ENCODE data around the gene ADGRL1.

The ADGRL1 gene

DNA sequence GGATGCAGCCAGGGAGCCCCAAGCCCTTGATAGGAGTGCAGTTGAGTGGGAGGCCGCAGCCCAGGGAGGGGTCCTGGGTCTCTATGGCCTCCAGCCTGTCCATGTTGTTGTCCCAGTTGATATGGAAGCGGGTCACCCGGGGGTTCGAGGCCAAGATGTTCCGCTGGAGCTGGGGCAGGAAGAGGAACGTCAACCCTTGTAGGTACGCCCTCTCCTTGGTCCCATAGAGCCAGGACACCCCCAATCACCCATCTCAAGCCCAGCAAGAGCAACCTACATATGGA is 85.5 kb downstream of the ADGRL1 start:
- POLR2A ChIA-PET = interaction anchor here (1.1 kb wide), 1 partner anchor 15 kb away, joined by 3 read pairs; no protein-coding TSS in a partner anchor
- CTCF ChIA-PET = interaction anchor here (0.6 kb wide), 2 partner anchors 28 to 261 kb away, joined by 3 read pairs; no protein-coding TSS in a partner anchor
- DNase-seq (ENCODE audit: extremely low spot score) = no peak
- TF ChIP-seq FOXK2 (IDR thresholded peaks at IDR 0.05) (no peak), FOXM1 (IDR thresholded peaks at IDR 0.05; ENCODE audit: borderline replicate concordance) (no peak), NFRKB (IDR thresholded peaks at IDR 0.05) (no peak), ELF4 (IDR thresholded peaks at IDR 0.05) (no peak), SP1 (IDR thresholded peaks at IDR 0.05) (no peak), TARDBP (IDR thresholded peaks at IDR 0.05) (no peak), HDGF (IDR thresholded peaks at IDR 0.05; ENCODE audit: borderline replicate concordance) (no peak), CTBP1 (IDR thresholded peaks at IDR 0.05; ENCODE audit: borderline replicate concordance) (no peak), BHLHE40 (IDR thresholded peaks at IDR 0.05; ENCODE audit: borderline replicate concordance) (no peak), LEF1 (IDR thresholded peaks at IDR 0.05; ENCODE audit: borderline replicate concordance) (no peak), FOXA1 (IDR thresholded peaks at IDR 0.05) (no peak)
- TF ChIP-seq, protein P1, sequence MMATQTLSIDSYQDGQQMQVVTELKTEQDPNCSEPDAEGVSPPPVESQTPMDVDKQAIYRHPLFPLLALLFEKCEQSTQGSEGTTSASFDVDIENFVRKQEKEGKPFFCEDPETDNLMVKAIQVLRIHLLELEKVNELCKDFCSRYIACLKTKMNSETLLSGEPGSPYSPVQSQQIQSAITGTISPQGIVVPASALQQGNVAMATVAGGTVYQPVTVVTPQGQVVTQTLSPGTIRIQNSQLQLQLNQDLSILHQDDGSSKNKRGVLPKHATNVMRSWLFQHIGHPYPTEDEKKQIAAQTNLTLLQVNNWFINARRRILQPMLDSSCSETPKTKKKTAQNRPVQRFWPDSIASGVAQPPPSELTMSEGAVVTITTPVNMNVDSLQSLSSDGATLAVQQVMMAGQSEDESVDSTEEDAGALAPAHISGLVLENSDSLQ (IDR thresholded peaks at IDR 0.05) = no peak

DNA sequence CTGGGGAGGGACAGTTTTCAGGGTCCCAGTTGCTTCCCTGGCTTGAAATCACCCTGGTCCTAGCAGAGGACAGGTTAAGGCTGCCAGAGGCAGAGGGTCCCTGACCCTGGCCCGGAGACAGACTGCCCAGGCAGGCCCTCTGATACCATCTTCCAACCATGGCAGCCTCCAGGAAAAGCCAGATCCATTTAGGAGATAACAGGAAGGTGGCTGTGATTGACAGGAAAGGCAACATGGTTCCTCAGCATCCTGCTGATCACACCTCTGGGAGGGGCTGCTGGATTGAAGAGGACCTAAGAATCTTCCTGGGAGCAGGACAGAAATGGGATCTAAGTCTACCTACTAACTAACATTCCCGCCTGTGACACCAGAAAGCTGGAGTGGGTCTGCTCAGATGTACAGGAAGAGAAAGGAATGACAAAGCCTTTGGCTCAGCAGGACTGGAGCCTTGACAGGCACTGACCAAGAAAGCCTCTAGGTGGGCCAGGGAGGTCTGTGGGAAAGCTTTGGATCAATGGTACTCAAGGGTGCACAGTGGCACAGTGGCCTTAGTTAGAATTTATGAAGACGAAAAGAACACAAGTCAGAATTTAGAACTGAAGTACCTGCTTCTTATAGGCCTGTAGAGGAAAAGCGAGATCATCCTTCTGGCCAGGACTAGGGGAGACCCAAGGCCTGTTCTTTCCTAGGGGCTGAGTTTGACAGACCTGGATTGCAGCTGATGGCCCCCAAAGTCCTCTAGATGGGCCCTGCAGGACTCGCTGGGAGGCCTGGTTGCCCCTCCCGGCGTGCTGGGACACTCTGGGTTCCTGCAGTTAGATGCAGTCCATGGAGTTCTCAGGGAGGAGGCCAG is 86.1 kb downstream of the ADGRL1 start:
- TF ChIP-seq ZNF384 (IDR thresholded peaks at IDR 0.05) = no peak
- TF ChIP-seq SP1 (IDR thresholded peaks at IDR 0.05) = no peak
- no peak for TF ChIP-seq LEF1 (IDR thresholded peaks at IDR 0.05; ENCODE audit: borderline replicate concordance)
- no peak for TF ChIP-seq SUZ12 (IDR thresholded peaks at IDR 0.05)
- TF ChIP-seq, protein P1 (IDR thresholded peaks at IDR 0.05) = peak; percentile 72

DNA sequence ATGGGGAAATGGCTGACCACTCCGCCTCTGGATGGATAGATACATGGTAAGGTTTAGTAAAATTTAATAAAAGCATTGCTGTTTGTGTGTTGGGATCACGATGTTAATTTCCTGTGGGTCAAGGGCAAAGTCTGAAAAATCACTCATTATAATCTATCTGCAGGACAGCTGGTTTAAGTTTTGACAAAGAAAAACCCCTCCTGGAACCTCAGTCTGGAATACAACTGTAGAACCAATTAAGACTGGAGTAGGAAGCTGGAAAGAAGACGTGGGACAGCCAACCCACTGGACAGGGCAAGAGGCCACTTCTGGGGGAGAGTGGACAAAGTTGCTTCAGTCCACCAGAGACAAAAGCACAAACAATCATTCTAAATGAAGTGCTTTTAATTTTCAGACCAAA is 86.8 kb downstream of the ADGRL1 start:
- ChIA-PET CTCF (no interaction called here), POLR2A (interaction anchor here (1.7 kb wide), 1 partner anchor 18 kb away, joined by 5 read pairs; no protein-coding TSS in a partner anchor)

More for the DNA sequence above, 86.1 kb downstream of the ADGRL1 start:
- ChIA-PET CTCF (interaction anchor here (0.6 to 0.7 kb wide), 3 partner anchors 15 to 260 kb away, joined by 3 read pairs; no protein-coding TSS in a partner anchor), POLR2A (interaction anchor here (1.1 kb wide), 1 partner anchor 16 kb away, joined by 3 read pairs; no protein-coding TSS in a partner anchor)
- no peak for DNase-seq (ENCODE audit: extremely low spot score)

DNA sequence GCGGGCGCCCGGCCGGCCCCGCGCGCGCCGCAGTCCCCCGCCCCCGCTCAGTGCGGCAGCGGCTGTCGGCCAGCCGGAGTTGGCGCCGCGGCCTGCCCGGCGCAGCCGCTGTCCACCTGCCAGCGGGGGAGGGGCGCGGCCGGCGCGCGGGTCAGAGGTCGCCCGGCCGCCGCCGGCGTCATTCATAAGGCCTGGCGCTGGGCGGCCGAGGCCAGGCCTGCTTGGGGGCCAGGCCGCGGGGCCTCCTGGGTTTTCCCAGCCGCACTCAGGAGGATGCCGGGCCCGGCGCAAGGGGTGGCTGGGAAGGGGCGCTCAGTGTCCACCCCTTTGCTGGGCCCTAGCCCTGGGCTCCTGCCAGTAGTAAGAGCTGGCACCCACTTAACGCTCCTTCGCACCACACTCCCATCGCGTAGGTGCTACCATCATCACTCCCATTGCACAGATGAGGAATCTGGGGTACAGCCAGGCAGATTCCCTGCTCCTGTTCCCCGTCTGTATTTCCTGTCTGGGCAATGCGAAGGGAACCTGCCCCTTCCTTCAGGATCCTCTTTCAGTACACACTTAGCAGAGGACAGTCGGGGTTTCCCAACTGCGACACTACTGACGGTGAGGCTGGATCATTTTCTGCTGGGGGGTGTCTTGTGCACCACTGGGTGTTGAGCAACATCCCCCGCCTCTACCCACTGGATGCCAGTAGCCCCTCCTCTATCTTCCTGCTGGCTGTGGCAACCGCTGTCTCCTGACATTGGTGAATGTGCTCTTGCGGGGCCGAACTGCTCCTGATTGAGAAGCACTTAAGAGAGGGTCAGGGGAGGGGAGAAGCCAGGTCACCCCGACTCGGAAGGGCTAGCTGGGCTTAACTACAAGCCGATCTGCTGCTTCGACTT is 87.6 kb downstream of the ADGRL1 start:
- POLR2A ChIA-PET = interaction anchor here (0.6 to 1.7 kb wide), 3 partner anchors 10 to 22 kb away, joined by 3 to 5 read pairs (median 4); no protein-coding TSS in a partner anchor
- CTCF ChIA-PET = no interaction called here
- no peak for DNase-seq (ENCODE audit: extremely low spot score)
- TF ChIP-seq CTBP1 (IDR thresholded peaks at IDR 0.05; ENCODE audit: borderline replicate concordance) (no peak), FOXM1 (IDR thresholded peaks at IDR 0.05; ENCODE audit: borderline replicate concordance) (no peak), ELF4 (IDR thresholded peaks at IDR 0.05) (no peak), ZNF384 (IDR thresholded peaks at IDR 0.05) (no peak)

More for the DNA sequence above, 86.8 kb downstream of the ADGRL1 start:
- no peak for TF ChIP-seq FOXA1 (IDR thresholded peaks at IDR 0.05)
- TF ChIP-seq, protein P1 (IDR thresholded peaks at IDR 0.05) = no peak
- no peak for TF ChIP-seq SUZ12 (IDR thresholded peaks at IDR 0.05)
- no peak for TF ChIP-seq SP1 (IDR thresholded peaks at IDR 0.05)
- TF ChIP-seq CTBP1 (IDR thresholded peaks at IDR 0.05; ENCODE audit: borderline replicate concordance) = no peak
- no peak for TF ChIP-seq L3MBTL2 (conservative IDR thresholded peaks at IDR 0.05)
- TF ChIP-seq HDGF (IDR thresholded peaks at IDR 0.05; ENCODE audit: borderline replicate concordance) = no peak
- no peak for TF ChIP-seq FOXK2 (IDR thresholded peaks at IDR 0.05)
- no peak for TF ChIP-seq ARNT (IDR thresholded peaks at IDR 0.05)
- TF ChIP-seq ZNF384 (IDR thresholded peaks at IDR 0.05) = no peak
- TF ChIP-seq NFRKB (IDR thresholded peaks at IDR 0.05) = no peak
- TF ChIP-seq LEF1 (IDR thresholded peaks at IDR 0.05; ENCODE audit: borderline replicate concordance) = no peak
- no peak for TF ChIP-seq TARDBP (IDR thresholded peaks at IDR 0.05)
- TF ChIP-seq FOXM1 (IDR thresholded peaks at IDR 0.05; ENCODE audit: borderline replicate concordance) = no peak
- TF ChIP-seq ELF4 (IDR thresholded peaks at IDR 0.05) = no peak
- no peak for DNase-seq (ENCODE audit: extremely low spot score)

DNA sequence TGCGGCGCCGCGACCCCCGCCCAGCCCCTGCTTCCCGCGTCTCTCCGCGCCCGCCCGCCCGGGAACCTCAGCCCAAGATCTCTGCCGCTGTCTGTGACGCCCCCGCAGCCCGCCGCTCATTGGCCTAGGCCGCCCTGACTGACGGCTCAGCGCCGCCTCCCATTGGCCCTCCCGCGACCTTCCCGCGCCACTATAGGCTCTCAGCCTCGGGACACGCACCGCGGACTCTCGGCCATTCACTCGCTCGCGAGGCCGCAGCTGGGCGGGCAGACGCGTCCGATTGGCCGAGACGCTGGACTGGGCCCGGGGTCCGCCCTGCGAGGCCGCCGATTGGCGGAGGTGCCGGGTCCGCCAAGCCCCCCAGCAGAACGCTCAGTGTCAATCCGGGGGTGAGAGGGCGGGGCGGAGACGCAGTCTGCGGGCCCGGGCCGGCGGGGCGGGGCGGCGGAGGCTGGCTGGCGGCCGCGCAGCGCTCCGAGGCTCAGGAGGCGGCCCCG is 88.3 kb downstream of the ADGRL1 start, which contains the start of gene PRKACA:
Gene PRKACA, minus strand, starts transcription at position 95 of the 497 bp plus-strand sequence. CDS start 215 bp downstream, outside the sequence.
- ChIA-PET POLR2A (interaction anchor here (1.2 to 1.7 kb wide), 2 partner anchors 10 to 19 kb away, joined by 4 to 5 read pairs; no protein-coding TSS in a partner anchor), CTCF (no interaction called here)
- TF ChIP-seq, protein P1 (IDR thresholded peaks at IDR 0.05) = peak; percentile 99
- TF ChIP-seq ELF4 (IDR thresholded peaks at IDR 0.05) = no peak
- DNase-seq (ENCODE audit: extremely low spot score) = peak; percentile 96

Data from HEK293T (cell line).